HG03342 (cell line): ENCODE measurements around the gene ZSCAN32.

Source experiments
- ATAC-seq: cut with Tn5 transposase; IDR thresholded peaks from one replicate; pipeline ENCODE4 v1.9.1; 2021; ENCODE audit warnings: mild to moderate bottlenecking, moderate library complexity; ENCODE audit not compliant: unreplicated experiment

Gene ZSCAN32

DNA sequence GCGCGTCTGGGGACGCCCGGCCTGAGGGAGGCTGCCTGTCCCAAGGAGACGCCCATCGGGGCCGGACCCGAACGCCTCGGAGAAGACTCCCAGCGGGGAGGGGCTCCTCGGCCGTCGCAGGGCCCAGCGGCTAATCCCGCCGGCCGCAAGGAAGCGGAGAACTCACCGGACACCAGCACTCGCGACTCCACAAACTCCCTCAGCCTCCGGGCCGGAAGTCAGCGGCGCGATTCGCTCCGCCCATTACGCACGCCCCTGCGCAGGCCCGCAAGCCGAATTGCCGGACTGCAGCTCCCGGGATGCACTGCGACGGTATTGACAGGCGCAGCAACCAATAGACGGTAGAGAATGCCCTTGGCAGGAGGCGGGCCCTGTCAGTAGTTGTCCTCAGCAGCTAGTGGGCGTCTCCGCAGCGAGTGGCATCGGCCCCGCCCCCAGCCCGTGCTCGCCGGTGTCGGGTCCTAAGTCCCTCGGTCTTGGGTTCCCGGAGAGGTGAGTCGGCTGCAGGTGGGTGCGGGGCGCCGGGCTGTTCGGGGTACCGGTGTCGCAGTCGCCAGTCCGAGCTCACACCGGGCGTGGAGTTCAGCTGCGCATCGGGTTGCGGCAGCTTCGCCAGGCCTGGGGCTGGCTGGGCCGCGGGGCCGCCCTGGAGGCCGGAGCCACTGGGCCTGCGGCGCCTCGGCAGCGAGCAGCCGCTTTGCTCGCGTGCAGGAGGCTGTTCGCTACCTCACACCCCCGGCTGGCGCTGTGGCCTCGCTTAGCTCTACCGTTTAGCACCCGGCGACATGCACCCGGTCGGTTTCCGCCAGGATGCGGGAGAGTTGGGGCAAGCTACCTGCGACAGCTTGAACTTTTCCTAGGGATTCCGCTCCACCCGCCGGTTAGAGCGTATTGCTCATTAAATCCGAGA is at the start of gene ZSCAN32, which contains the start of gene ZNF174:
Gene ZSCAN32, minus strand, starts transcription at position 226 of the 910 bp plus-strand sequence. CDS start 3,447 bp downstream, outside the sequence.
Gene ZNF174, plus strand, starts transcription at position 437 of the 910 bp plus-strand sequence. CDS start 790 bp downstream, outside the sequence.
- ATAC-seq: peak; percentile 96

DNA sequence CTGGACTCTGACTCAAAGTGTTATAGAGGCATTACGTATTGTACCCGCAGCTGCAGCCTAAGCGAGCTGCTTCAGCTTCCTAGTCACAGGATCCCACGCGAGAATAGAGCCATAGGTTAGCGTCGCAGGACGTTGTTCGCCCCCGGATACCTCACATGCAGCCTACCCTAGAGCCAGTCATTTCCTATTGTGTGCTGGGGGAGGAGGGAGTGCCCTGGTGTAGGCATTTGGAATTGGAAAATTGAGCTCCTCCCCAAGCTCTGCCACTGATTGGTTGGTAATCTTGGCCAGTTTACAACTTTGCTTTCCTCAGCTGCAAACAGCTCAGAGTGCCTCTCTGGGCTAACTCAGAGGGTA is 43.2 kb upstream of the ZSCAN32 start:
- peak; percentile 28 for ATAC-seq

GRCh38 chr16:3443108-3444031 is 42.6 kb upstream of the ZSCAN32 start, which contains the start of the genes NAA60 and ZNF597:
Gene NAA60 (plus strand): TSS chr16:3443680. CDS start chr16:3476228, 32,548 bp downstream.
Gene ZNF597 (minus strand): TSS chr16:3443504. CDS start chr16:3443153, 351 bp downstream.
- peak; percentile 93 for ATAC-seq

DNA sequence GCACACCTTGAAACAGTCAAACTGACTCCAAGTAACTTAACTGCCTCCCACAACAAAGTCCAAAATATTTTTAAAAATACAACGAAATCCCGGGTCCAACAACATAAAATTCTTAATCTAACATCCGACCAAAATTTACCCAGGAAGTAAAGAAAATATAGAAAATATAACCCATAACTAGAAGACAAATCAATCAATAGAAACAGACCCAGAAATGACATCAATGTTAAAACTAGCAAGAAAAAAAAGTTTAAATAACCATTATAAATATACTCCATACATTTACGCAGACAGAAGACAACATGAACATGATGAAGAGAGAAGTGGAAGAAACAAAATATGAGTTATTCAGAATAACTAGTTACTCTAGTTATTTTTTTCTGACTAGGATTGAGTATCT is 38.8 kb upstream of the ZSCAN32 start:
- ATAC-seq: no peak

- ATAC-seq: no peak
Observed at GRCh38 chr16:3434373-3434772, 33.6 kb upstream of the ZSCAN32 start.

DNA sequence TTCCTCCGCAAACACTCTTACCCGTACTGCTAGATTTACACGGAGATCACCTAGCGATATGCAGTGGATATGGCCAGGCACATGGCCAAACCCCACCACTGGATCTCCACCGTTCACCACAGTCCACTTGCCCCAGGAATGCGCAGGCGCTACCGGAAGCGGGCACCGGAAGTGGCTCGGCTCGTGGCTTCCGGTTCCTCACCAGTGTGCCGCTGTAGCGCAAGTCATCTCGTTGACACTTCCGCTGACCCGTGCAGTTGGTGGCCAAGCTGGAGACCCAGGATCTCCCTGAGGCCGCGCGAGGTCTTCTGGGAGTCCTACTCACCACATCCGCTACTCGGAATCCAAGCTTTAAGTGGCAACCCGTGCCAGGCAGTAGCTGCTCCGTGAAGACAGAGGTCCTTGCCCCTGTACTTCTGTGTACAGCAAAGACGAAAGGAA is 31.0 kb upstream of the ZSCAN32 start:
- no peak for ATAC-seq

GRCh38 chr16:3413730-3414379 is 13.1 kb upstream of the ZSCAN32 start:
- no peak for ATAC-seq

GRCh38 chr16:3408561-3409197 is 7.9 kb upstream of the ZSCAN32 start:
- no peak for ATAC-seq

DNA sequence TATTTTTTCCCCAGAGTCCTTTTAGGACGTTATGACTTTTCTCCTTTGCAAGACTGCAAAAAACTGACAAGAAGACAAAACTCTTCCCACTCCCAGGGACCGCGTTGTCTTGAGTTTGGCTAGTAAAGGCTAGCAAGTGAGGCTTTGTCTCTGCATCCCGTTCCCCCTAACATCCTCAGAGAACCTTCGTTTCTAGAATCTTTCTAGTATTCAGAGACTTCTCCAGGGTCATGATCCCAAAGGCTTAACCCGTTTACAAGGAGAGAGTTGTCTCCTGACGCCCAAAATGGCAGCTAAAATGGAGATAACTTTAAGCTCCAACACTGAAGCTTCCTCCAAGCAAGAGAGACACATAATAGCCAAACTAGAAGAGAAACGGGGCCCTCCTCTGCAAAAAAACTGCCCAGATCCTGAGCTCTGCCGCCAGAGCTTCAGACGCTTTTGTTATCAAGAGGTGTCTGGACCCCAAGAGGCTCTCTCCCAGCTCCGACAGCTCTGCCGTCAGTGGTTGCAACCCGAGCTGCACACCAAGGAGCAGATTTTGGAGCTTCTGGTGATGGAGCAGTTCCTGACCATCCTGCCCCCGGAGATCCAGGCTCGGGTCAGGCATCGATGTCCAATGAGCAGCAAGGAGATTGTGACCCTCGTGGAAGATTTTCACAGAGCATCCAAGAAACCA is 1.1 kb upstream of the ZSCAN32 start:
- ATAC-seq: no peak

DNA sequence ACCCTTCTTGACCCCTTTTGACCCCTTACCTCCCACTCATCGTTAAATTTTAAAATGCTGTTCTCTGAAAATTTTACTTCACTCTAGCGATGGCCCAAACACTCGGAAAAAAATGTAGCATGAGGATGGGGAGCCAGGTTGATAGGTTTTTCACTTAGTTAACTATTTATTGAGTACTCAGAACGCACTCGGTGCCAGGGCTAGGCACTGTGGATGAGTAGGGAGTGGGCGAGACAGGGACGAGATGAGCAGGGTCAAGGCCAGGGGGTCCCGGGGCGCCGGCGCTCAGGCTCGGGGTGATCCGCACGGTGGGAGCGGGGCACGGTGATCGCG is 392 bp downstream of the ZSCAN32 start:
- no peak for ATAC-seq

DNA sequence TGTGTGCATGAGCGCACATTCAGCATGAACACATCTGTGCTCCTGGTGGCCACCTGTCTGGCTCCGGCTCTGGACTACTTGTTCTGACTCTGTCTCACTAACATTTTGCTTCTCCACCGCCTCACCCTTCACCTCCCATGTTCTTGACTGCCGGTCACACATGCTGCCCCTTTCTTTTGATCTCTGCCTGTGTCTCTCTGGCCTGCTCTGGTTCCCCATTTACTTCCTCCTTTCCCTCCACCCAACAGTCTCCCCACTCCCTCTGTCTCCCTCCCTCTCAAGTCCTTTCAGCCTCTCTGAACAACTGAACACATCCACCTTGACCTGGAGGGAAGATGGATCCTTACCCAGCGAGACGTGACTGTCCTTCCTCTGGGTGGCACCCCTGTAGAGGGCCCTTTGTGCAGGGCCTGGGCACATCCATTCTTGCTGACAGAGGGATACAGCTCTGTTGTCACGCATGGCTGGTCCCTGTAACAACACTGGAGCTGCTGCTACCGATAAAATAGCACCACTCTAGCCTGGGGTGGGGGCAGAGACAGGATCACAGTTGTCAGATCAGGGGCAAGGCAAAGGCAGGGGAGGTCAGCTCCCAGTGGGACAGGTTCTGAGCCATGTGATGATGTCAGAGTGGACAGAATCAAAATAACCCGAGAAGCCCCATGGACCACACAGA is 11.0 kb downstream of the ZSCAN32 start:
- ATAC-seq: no peak

DNA sequence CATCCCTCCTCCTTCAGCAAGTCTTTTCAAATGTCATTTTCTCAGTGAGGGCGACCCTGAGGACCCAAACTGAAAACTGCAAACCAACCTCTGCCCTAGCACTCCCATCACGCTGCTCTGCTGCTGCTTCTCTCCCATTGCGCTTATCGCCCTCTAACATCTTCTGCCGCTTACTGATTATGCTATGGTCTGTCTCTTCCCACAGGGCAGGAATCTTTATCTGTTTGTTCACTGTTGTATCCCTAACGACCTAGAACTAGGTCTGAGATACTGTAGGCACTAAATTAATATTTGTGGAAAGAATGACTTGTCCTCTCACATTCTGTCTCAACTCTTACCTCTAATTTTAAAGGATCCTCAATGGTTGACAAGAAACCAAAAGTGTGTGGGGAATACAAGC is 12.5 kb downstream of the ZSCAN32 start:
- no peak for ATAC-seq

GRCh38 chr16:3383045-3383448 is 17.8 kb downstream of the ZSCAN32 start:
- ATAC-seq: no peak

GRCh38 chr16:3377917-3378316 is 22.9 kb downstream of the ZSCAN32 start:
- ATAC-seq: no peak

DNA sequence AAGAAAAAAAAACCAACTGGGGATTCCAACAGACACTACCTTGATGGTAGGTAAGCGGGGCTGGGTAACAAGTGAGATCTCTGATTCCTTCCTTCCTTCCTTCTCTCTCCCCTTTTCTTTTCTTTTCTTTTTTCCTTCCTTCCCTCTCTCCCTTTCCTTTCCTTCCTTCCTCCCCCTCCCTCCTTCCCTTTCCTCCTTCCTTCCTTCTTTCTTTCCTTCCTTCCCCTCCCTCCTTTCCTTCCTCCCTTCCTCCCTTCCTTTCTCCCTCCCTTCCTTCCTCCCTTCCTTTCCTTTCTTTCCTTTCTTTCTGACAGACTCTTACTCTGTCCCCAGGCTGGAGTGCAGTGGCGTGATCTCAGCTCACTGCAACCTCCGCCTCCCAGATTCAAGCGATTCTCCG is 25.1 kb downstream of the ZSCAN32 start:
- no peak for ATAC-seq

- ATAC-seq: no peak
Observed at GRCh38 chr16:3369073-3369472, 31.7 kb downstream of the ZSCAN32 start.

DNA sequence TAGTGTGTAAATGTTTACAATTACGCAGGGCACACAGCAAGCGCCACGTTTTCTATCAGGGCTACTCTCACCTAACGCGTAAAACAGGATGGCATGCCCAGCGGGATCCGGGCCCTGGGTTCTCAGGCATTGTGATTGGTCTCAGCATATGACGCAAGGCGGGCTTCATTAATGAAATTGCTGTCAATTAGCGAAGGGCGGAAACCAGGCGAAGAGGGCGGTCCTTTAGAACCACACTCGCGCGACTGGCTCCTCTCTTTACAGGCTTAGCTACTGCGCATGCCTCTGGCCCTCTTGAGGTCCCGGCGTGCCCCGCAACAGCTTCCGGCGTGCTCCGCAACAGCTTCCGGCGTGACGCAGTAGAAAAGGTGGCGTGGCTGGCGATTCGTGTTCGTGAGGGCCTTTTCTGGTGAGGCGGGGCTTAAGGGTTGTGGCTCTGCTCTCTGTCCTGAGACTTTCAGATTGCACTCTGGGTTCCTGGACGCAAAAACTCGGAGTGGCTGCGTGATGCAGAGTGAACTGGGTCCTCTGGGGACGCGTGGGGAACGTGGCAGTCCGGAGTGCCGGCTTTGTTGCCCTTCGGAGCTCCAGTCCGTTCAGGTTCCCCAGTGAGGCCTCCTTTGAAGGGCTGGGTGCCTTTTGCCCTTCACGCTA is 35.9 kb downstream of the ZSCAN32 start:
- ATAC-seq: no peak

GRCh38 chr16:3363793-3364192 is 37.0 kb downstream of the ZSCAN32 start:
- no peak for ATAC-seq

DNA sequence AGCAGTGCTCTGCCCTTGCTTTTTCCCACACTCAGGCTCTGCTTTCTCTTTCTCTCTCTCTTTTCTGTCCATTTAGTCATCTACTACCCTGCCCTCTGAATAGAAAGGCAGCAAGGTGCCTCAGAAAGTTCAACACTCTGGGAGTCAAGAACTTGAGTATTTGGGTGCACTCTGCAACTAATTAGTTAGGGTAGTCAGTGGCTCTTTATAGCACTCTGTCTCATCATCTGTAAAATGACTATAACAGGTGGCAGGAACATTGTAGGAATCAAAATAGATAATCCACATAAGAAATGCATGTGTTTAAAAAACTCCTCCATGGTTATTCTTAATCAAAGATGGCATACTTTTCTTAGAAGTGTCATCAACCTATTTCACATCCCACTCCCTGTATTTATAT is 37.9 kb downstream of the ZSCAN32 start:
- no peak for ATAC-seq
